ENCODE results near the gene CXorf65. TPM values are rescaled to one million over a fixed set of nuclear protein-coding genes. Genes with fewer than 3 reads are reported as not detected.

CXorf65 gene
- total RNA-seq, 1 experiment from 2014 or later: not detected

DNA sequence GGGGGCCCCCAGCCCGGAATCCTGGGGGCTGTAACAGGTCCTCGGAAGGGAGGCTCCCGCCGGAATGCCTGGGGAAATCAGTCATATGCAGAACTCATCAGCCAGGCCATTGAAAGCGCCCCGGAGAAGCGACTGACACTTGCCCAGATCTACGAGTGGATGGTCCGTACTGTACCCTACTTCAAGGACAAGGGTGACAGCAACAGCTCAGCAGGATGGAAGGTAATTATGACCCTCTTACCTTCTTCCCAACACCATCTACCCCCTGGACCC, 9.8 kb downstream of the CXorf65 start:
- CTCF ChIA-PET: no interaction called here
- Mint-ChIP-seq H3K9me3 (ENCODE audit: unreplicated experiment) (no peaks in the 10 kb centered on the region), H3K36me3 (ENCODE audit: insufficient read depth, unreplicated experiment) (no peaks in the 10 kb centered on the region), H3K4me3 (ENCODE audit: unreplicated experiment) (peak overlapping the region; percentile 91), H3K4me1 (ENCODE audit: low read depth, unreplicated experiment) (no peaks in the 10 kb centered on the region), H3K27ac (ENCODE audit: unreplicated experiment) (no peak overlapping the region), H3K27me3 (ENCODE audit: insufficient read depth, unreplicated experiment) (no peaks in the 10 kb centered on the region)
- no peaks in the 10 kb centered on the region for H3K9me3 ChIP-seq
- no peaks in the 10 kb centered on the region for H3K36me3 ChIP-seq (ENCODE audit: control insufficient read depth, insufficient read depth, low read length)
- intact Hi-C loops (cut with micrococcal nuclease; ENCODE audit: unreplicated experiment): loop anchor here (1.0 to 10.0 kb wide), 2 partner anchors 83 to 102 kb away; no protein-coding TSS in a partner anchor
- peak overlapping the region; percentile 66 for H3K4me3 ChIP-seq (ENCODE audit: low read depth, low read length)
- no peak for TF ChIP-seq CTCF (IDR thresholded peaks at IDR 0.05; ENCODE audit: insufficient read depth in 1 of 2, low read depth in 1 of 2, low read length in 1 of 2, severe bottlenecking in 1 of 2, unreplicated experiment in 1 of 2)
- H3K27me3 ChIP-seq (replicated peaks; ENCODE audit: control insufficient read depth, insufficient read depth, low read length): no peaks in the 10 kb centered on the region
- POLR2A ChIA-PET: no interaction called here
- no peaks in the 10 kb centered on the region for H3K4me1 ChIP-seq
- BruUV-seq (replicated peaks): no TSS peak
- no peak for DNase-seq

DNA sequence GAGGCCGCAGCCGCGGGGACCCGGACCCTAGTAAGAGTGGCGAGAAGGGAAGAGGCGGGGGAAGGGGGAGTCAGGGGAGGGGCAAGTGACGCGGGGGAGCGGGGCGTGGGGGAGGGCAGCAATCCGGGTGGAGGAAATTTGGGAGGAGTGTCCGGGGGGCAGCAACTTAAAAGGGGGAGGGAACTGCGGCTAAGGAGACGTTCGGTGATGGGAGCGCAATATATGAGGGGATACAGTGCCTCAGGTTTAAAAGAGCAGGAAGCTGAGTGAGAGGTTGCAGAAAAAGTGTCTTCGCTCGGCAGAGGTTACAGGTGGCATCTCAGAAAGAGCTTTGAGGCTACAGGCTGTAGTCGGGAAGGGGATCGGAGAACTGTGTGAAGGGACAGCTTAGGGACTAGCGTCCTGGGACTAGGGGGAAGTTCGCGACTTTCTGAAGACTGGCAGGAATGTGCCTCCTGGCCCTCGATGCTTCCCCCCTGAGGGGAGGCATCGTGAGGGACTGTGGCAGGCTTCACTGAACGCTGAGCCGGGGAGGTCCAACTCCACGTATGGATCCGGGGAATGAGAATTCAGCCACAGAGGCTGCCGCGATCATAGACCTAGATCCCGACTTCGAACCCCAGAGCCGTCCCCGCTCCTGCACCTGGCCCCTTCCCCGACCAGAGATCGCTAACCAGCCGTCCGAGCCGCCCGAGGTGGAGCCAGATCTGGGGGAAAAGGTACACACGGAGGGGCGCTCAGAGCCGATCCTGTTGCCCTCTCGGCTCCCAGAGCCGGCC, 10.4 kb downstream of the CXorf65 start:
- peak overlapping the region; percentile 91 for H3K4me3 Mint-ChIP-seq (ENCODE audit: unreplicated experiment)
- no peaks in the 10 kb centered on the region for H3K27me3 Mint-ChIP-seq (ENCODE audit: insufficient read depth, unreplicated experiment)
- no peaks in the 10 kb centered on the region for H3K36me3 Mint-ChIP-seq (ENCODE audit: insufficient read depth, unreplicated experiment)
- H3K27ac Mint-ChIP-seq (ENCODE audit: unreplicated experiment): peak overlapping the region; percentile 57
- Histone ChIP-seq H3K4me1 (no peaks in the 10 kb centered on the region), H3K27me3 (replicated peaks; ENCODE audit: control insufficient read depth, insufficient read depth, low read length) (no peaks in the 10 kb centered on the region), H3K36me3 (ENCODE audit: control insufficient read depth, insufficient read depth, low read length) (no peaks in the 10 kb centered on the region), H3K4me3 (ENCODE audit: low read depth, low read length) (peak overlapping the region; percentile 66), H3K9me3 (no peaks in the 10 kb centered on the region)
- intact Hi-C loops (cut with micrococcal nuclease; ENCODE audit: unreplicated experiment): loop anchor here (1.0 to 10.0 kb wide), 2 partner anchors 83 to 101 kb away; no protein-coding TSS in a partner anchor
- TSS peak; percentile 91 for BruUV-seq (replicated peaks)
- H3K9me3 Mint-ChIP-seq (ENCODE audit: unreplicated experiment): no peaks in the 10 kb centered on the region
- H3K4me1 Mint-ChIP-seq (ENCODE audit: low read depth, unreplicated experiment): no peaks in the 10 kb centered on the region
- ChIA-PET POLR2A (no interaction called here), CTCF (interaction anchor here (0.9 kb wide), 1 partner anchor 28 kb away, joined by 3 read pairs; the partner anchor contains the start of gene SNX12)
- TF ChIP-seq CTCF (IDR thresholded peaks at IDR 0.05; ENCODE audit: insufficient read depth in 1 of 2, low read depth in 1 of 2, low read length in 1 of 2, severe bottlenecking in 1 of 2, unreplicated experiment in 1 of 2): no peak
- no peak for DNase-seq

DNA sequence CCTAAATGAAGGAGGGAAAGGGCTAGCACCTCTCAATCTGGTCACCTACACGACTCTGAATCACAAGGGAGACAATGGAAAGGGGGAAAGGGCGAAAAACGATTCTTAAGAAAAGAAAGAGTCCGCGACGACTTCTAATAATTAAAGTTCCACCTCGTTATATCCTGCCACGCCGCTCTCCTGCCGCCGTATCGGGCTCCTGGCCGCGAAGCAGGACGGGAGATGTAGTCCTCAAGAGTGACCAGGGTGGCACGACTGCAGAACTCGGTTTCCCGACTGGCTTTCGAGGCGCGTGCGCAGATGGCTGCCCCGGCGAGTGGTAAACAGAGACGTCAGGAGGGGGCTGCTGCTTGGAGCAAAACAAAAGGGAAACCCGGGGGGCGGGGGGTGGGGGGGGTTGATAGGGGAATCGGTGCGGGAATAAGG, 11.0 kb downstream of the CXorf65 start, which contains the start of gene FOXO4:
TSS of gene FOXO4 (plus strand) at position 297 of the 426 bp plus-strand sequence. CDS start 678 bp downstream, outside the sequence.
- Histone ChIP-seq H3K9me3 (no peaks in the 10 kb centered on the region), H3K4me3 (ENCODE audit: low read depth, low read length) (peak within 1 kb of the TSS; percentile 66), H3K4me1 (no peaks in the 10 kb centered on the region), H3K36me3 (ENCODE audit: control insufficient read depth, insufficient read depth, low read length) (no peaks in the 10 kb centered on the region), H3K27me3 (replicated peaks; ENCODE audit: control insufficient read depth, insufficient read depth, low read length) (no peaks in the 10 kb centered on the region)
- POLR2A ChIA-PET: no interaction called here
- H3K4me1 Mint-ChIP-seq (ENCODE audit: low read depth, unreplicated experiment): no peaks in the 10 kb centered on the region
- intact Hi-C loops (cut with micrococcal nuclease; ENCODE audit: unreplicated experiment): loop anchor here (10.0 kb wide), 1 partner anchor 101 kb away; no protein-coding TSS in a partner anchor
- no peak for TF ChIP-seq CTCF (IDR thresholded peaks at IDR 0.05; ENCODE audit: insufficient read depth in 1 of 2, low read depth in 1 of 2, low read length in 1 of 2, severe bottlenecking in 1 of 2, unreplicated experiment in 1 of 2)
- H3K9me3 Mint-ChIP-seq (ENCODE audit: unreplicated experiment): no peaks in the 10 kb centered on the region
- CTCF ChIA-PET: interaction anchor here (0.9 kb wide), 1 partner anchor 28 kb away, joined by 3 read pairs; the partner anchor contains the start of gene SNX12
- no peaks in the 10 kb centered on the region for H3K36me3 Mint-ChIP-seq (ENCODE audit: insufficient read depth, unreplicated experiment)
- no TSS peak for BruUV-seq (replicated peaks)
- DNase-seq: peak; percentile 87 to 88
- no peaks in the 10 kb centered on the region for H3K27me3 Mint-ChIP-seq (ENCODE audit: insufficient read depth, unreplicated experiment)
- peak within 1 kb of the TSS; percentile 91 for H3K4me3 Mint-ChIP-seq (ENCODE audit: unreplicated experiment)
- peak within 1 kb of the TSS; percentile 57 for H3K27ac Mint-ChIP-seq (ENCODE audit: unreplicated experiment)
